Neural cell (in vitro differentiated cells): ENCODE data around the gene MYORG.

Source experiments
- CTCF ChIP-seq: fragments of 450-650 bp; IDR thresholded peaks from 2 replicates; pipeline ENCODE4 v1.5.1; 2014; ENCODE audit warnings: antibody characterized with exemption, mild to moderate bottlenecking, moderate library complexity; ENCODE audit not compliant: poor library complexity, severe bottlenecking
- EP300 ChIP-seq: fragments of 450-650 bp; conservative IDR thresholded peaks from 2 replicates; pipeline ENCODE4 v1.6.1; 2014; ENCODE audit warnings: antibody characterized with exemption, mild to moderate bottlenecking, moderate library complexity; ENCODE audit not compliant: poor library complexity, severe bottlenecking
- POLR2AphosphoS5 ChIP-seq: IDR thresholded peaks from 2 replicates; pipeline ENCODE4 v1.6.1; 2012
- REST ChIP-seq: IDR thresholded peaks from 2 replicates; pipeline ENCODE4 v1.6.1; 2012; ENCODE audit warnings: borderline replicate concordance

GRCh38 chr9:34380511-34381315, 4.0 kb upstream of the MYORG start:
- no peak for TF ChIP-seq CTCF
- TF ChIP-seq REST, result no peak
- no peak for TF ChIP-seq EP300
- no peak for TF ChIP-seq POLR2AphosphoS5
